HG02885 (cell line): Measurements from ENCODE around the gene DHODH.

Experiments used
- ATAC-seq: cut with Tn5 transposase; IDR thresholded peaks from one replicate; pipeline ENCODE4 v1.9.1; 2021; ENCODE audit warnings: mild to moderate bottlenecking; ENCODE audit not compliant: unreplicated experiment, poor library complexity

DHODH gene

GRCh38 chr16:72013389-72013788 lies 4.8 kb downstream of the DHODH start:
- no peak for ATAC-seq

GRCh38 chr16:72013888-72014581 lies 5.5 kb downstream of the DHODH start:
- ATAC-seq: no peak

- no peak for ATAC-seq
Observed at GRCh38 chr16:72014675-72015074, 6.1 kb downstream of the DHODH start.

- no peak for ATAC-seq
Observed at GRCh38 chr16:72015124-72015523, 6.6 kb downstream of the DHODH start.

- no peak for ATAC-seq
Observed at GRCh38 chr16:72018470-72018869, 9.9 kb downstream of the DHODH start.

GRCh38 chr16:72021043-72021442 lies 12.5 kb downstream of the DHODH start:
- ATAC-seq: no peak

GRCh38 chr16:72022127-72022526 lies 13.6 kb downstream of the DHODH start:
- ATAC-seq: no peak

GRCh38 chr16:72023962-72024361 lies 15.4 kb downstream of the DHODH start:
- no peak for ATAC-seq

GRCh38 chr16:72024862-72025382 lies 16.4 kb downstream of the DHODH start:
- no peak for ATAC-seq

- no peak for ATAC-seq
Observed at GRCh38 chr16:72025404-72026114, 17.0 kb downstream of the DHODH start.

- ATAC-seq: no peak
Observed at GRCh38 chr16:72027669-72028378, 19.3 kb downstream of the DHODH start.

GRCh38 chr16:72029567-72030271 lies 21.2 kb downstream of the DHODH start:
- no peak for ATAC-seq

GRCh38 chr16:72033437-72033836 lies 24.9 kb downstream of the DHODH start:
- no peak for ATAC-seq

GRCh38 chr16:72036098-72036497 lies 27.6 kb downstream of the DHODH start:
- no peak for ATAC-seq

GRCh38 chr16:72042157-72042660 lies 33.7 kb downstream of the DHODH start:
- ATAC-seq: no peak

GRCh38 chr16:72043058-72043457 lies 34.5 kb downstream of the DHODH start:
- ATAC-seq: no peak

GRCh38 chr16:72043539-72043938 lies 35.0 kb downstream of the DHODH start:
- ATAC-seq: no peak

GRCh38 chr16:72044296-72044695 lies 35.8 kb downstream of the DHODH start:
- ATAC-seq: no peak

GRCh38 chr16:72044825-72045359 lies 36.3 kb downstream of the DHODH start:
- no peak for ATAC-seq

- no peak for ATAC-seq
Observed at GRCh38 chr16:72049110-72049509, 40.6 kb downstream of the DHODH start.
